ENCODE measurements around the gene AFF3.

The AFF3 gene

DNA sequence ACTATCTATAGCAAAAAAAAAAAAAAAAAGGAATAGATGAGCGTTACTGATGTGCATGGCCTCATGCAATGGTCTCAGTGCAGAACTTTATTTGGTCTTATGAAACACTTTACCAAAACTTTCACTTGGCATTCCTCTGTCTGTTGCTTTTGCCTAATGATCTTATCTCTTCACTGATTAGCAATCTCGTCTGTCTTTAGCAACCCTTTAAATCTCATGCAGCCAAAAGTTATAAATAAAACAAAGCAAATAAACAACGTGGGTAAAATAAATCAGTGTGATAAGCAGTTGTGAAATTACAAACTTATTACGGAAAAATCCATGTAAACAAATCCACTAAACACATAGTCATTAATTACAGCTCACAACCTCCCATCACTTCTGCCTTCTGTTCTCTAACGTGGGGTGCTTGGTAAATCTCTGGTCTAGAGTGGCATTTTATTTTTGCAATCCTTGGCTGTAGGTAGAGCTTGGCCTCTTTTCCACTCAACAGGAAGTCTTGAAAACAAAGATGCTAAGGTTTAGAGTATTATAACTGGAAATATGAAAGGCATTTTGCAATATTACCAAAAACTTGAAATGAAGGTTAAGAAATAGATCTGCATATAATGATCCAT is 288.0 kb downstream of the AFF3 start:
- Histone ChIP-seq H2BK12ac (ENCODE audit: low read length in 2 of 2) (no peak overlapping the region), H2BK15ac (ENCODE audit: low read depth, poor library complexity, severe bottlenecking) (no peak overlapping the region), H3K4me3 (ENCODE audit: insufficient read depth in 1 of 2, low read depth in 1 of 2, low read length in 2 of 2) (no peak overlapping the region), H3K18ac (ENCODE audit: low read depth in 1 of 2, low read length in 2 of 2) (no peak overlapping the region), H2AFZ (ENCODE audit: low read depth, low read length) (no peak overlapping the region), H3K79me1 (replicated peaks; ENCODE audit: low read length, poor library complexity, severe bottlenecking) (peaks cover 6% of the 10 kb centered on the region), H4K8ac (ENCODE audit: low read length) (no peak overlapping the region), H3K36me3 (ENCODE audit: control insufficient read depth in 1 of 2, insufficient read depth in 2 of 2, low read depth in 1 of 2, low read length in 2 of 2) (no peaks in the 10 kb centered on the region), H3K9me3 (ENCODE audit: control insufficient read depth, low read length) (no peaks in the 10 kb centered on the region), H2BK5ac (ENCODE audit: low read depth, low read length, poor library complexity, severe bottlenecking) (no peak overlapping the region), H3K4me2 (ENCODE audit: low read length, poor library complexity, severe bottlenecking) (no peak overlapping the region), H3K4ac (ENCODE audit: low read depth in 1 of 2, low read length in 2 of 2) (no peak overlapping the region), H4K91ac (ENCODE audit: low read length) (no peak overlapping the region), H3K9ac (ENCODE audit: low read length) (no peak overlapping the region), H3K23ac (ENCODE audit: low read length in 2 of 2) (no peak overlapping the region), H2AK5ac (ENCODE audit: low read length, severe bottlenecking) (no peak overlapping the region), H2BK120ac (ENCODE audit: low read depth, low read length) (no peak overlapping the region), H3K27ac (ENCODE audit: low read length, poor library complexity, severe bottlenecking) (no peak overlapping the region), H3K4me1 (ENCODE audit: control insufficient read depth, insufficient read depth, low read depth, low read length) (peaks cover 4% of the 10 kb centered on the region), H3K27me3 (ENCODE audit: control insufficient read depth in 1 of 2, insufficient read depth in 1 of 2, low read length in 2 of 2) (peaks cover 0 to 21% of the 10 kb centered on the region in 2 experiments), H3K14ac (ENCODE audit: low read length in 2 of 2) (no peak overlapping the region)
- DNase-seq: peak; percentile 74
- 38% methylated on average over 1 of the region's 5 CpGs for WGBS

DNA sequence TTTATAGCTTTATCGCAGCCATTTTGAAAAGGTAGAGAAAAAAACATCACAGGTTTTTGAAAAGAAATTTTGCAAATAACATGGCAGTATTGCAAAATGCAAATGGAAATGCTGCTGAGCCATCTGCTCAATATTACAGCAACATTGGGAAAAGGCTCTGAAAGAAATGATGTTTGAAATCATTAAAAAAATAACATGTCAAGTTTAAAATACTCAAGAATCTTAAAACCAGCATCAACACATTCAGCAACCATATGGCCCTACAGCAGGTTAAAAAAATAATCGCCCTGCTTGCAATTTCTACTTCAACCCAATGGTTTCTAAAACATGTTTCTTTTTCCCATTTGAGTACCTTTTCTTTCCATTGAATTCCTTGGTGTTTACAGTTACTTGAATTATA is 289.4 kb downstream of the AFF3 start:
- Histone ChIP-seq H3K4ac (ENCODE audit: low read depth in 1 of 2, low read length in 2 of 2) (no peak overlapping the region), H4K8ac (ENCODE audit: low read length) (no peak overlapping the region), H2BK120ac (ENCODE audit: low read depth, low read length) (no peak overlapping the region), H2BK12ac (ENCODE audit: low read length in 2 of 2) (no peak overlapping the region), H2BK5ac (ENCODE audit: low read depth, low read length, poor library complexity, severe bottlenecking) (no peak overlapping the region), H2AFZ (ENCODE audit: low read depth, low read length) (no peak overlapping the region), H4K91ac (ENCODE audit: low read length) (no peak overlapping the region), H2BK15ac (ENCODE audit: low read depth, poor library complexity, severe bottlenecking) (no peak overlapping the region), H3K4me3 (ENCODE audit: insufficient read depth in 1 of 2, low read depth in 1 of 2, low read length in 2 of 2) (no peak overlapping the region), H3K27me3 (ENCODE audit: control insufficient read depth in 1 of 2, insufficient read depth in 1 of 2, low read length in 2 of 2) (peaks cover 0 to 25% of the 10 kb centered on the region in 2 experiments), H3K4me2 (ENCODE audit: low read length, poor library complexity, severe bottlenecking) (no peak overlapping the region), H3K23ac (ENCODE audit: low read length in 2 of 2) (no peak overlapping the region), H3K18ac (ENCODE audit: low read depth in 1 of 2, low read length in 2 of 2) (no peak overlapping the region), H3K4me1 (ENCODE audit: control insufficient read depth, insufficient read depth, low read depth, low read length) (peaks cover 9% of the 10 kb centered on the region), H3K79me1 (replicated peaks; ENCODE audit: low read length, poor library complexity, severe bottlenecking) (peaks cover 5% of the 10 kb centered on the region), H3K14ac (ENCODE audit: low read length in 2 of 2) (no peak overlapping the region), H3K9ac (ENCODE audit: low read length) (no peak overlapping the region), H3K36me3 (ENCODE audit: control insufficient read depth in 1 of 2, insufficient read depth in 2 of 2, low read depth in 1 of 2, low read length in 2 of 2) (no peaks in the 10 kb centered on the region), H3K9me3 (ENCODE audit: control insufficient read depth, low read length) (no peaks in the 10 kb centered on the region), H3K27ac (ENCODE audit: low read length, poor library complexity, severe bottlenecking) (no peak overlapping the region), H2AK5ac (ENCODE audit: low read length, severe bottlenecking) (no peak overlapping the region)
- DNase-seq: no peak
- 100% methylated on average over 1 of the region's 2 CpGs for WGBS

DNA sequence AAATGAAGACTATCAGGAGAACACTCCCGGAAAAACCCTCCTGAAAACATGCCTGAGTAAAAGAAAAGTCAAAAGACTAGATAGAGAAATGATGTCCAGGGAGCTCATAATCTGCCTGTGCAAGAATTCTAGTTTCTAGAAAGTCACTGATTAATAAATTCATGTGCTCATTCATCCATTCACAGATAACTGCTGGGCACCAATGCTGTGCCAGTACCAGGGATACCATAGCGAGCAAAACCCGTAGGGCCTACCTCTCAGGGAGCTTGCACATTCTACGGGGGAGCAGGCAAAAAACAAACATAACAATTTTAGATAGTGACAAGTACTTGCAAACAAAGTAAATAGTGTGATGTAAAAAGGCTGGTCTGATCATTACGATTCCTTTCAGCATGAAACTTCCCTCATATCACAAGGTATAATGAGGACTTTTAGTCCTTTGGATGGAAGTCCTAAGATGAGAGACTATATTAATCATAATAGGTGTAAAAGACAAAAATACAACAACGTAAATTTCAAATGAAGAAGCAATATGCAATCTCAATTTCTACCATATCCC is 289.9 kb downstream of the AFF3 start:
- WGBS: 96% methylated on average over 2 of the region's 6 CpGs
- Histone ChIP-seq H3K4me3 (ENCODE audit: insufficient read depth in 1 of 2, low read depth in 1 of 2, low read length in 2 of 2) (no peak overlapping the region), H3K18ac (ENCODE audit: low read depth in 1 of 2, low read length in 2 of 2) (peak overlapping the region; percentile 61 to 77), H3K4me2 (ENCODE audit: low read length, poor library complexity, severe bottlenecking) (peak overlapping the region; percentile 16), H2BK120ac (ENCODE audit: low read depth, low read length) (peak overlapping the region; percentile 73), H4K91ac (ENCODE audit: low read length) (no peak overlapping the region), H3K79me1 (replicated peaks; ENCODE audit: low read length, poor library complexity, severe bottlenecking) (peaks cover 5% of the 10 kb centered on the region), H3K27ac (ENCODE audit: low read length, poor library complexity, severe bottlenecking) (peak overlapping the region; percentile 95), H3K27me3 (ENCODE audit: control insufficient read depth in 1 of 2, insufficient read depth in 1 of 2, low read length in 2 of 2) (peaks cover 0 to 20% of the 10 kb centered on the region in 2 experiments), H3K23ac (ENCODE audit: low read length in 2 of 2) (no peak overlapping the region), H2BK12ac (ENCODE audit: low read length in 2 of 2) (peak overlapping the region; percentile 82 to 92), H2AK5ac (ENCODE audit: low read length, severe bottlenecking) (no peak overlapping the region), H2AFZ (ENCODE audit: low read depth, low read length) (no peak overlapping the region), H4K8ac (ENCODE audit: low read length) (peak overlapping the region; percentile 69), H3K36me3 (ENCODE audit: control insufficient read depth in 1 of 2, insufficient read depth in 2 of 2, low read depth in 1 of 2, low read length in 2 of 2) (no peaks in the 10 kb centered on the region), H2BK15ac (ENCODE audit: low read depth, poor library complexity, severe bottlenecking) (no peak overlapping the region), H2BK5ac (ENCODE audit: low read depth, low read length, poor library complexity, severe bottlenecking) (peak overlapping the region; percentile 87), H3K9me3 (ENCODE audit: control insufficient read depth, low read length) (no peaks in the 10 kb centered on the region), H3K9ac (ENCODE audit: low read length) (no peak overlapping the region), H3K14ac (ENCODE audit: low read length in 2 of 2) (peak overlapping the region in 1 of 2 experiments; percentile 46), H3K4ac (ENCODE audit: low read depth in 1 of 2, low read length in 2 of 2) (peak overlapping the region in 1 of 2 experiments; percentile 79), H3K4me1 (ENCODE audit: control insufficient read depth, insufficient read depth, low read depth, low read length) (peaks cover 9% of the 10 kb centered on the region)
- DNase-seq: no peak

DNA sequence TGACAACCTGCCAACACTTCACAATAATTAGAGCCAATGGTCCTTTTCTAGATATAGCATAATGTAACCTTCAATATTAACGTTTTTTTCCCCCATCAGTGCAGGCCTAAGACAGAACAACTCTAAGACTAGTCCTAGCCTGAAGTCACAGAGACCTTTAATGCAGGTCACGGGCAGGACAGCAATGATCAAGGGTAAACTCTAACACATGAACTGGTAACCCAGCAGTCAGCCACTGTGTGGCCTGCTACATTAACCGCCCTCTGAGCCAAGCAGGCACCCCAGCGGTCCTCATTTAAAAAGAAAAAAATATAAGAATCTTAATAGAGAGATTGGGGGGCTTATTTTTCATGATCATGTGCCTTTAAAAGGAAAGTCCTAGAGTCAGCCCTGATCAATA is 290.6 kb downstream of the AFF3 start:
- Histone ChIP-seq H3K36me3 (ENCODE audit: control insufficient read depth in 1 of 2, insufficient read depth in 2 of 2, low read depth in 1 of 2, low read length in 2 of 2) (no peaks in the 10 kb centered on the region), H3K9me3 (ENCODE audit: control insufficient read depth, low read length) (no peaks in the 10 kb centered on the region), H4K91ac (ENCODE audit: low read length) (no peak overlapping the region), H2AK5ac (ENCODE audit: low read length, severe bottlenecking) (peak overlapping the region; percentile 99), H3K27ac (ENCODE audit: low read length, poor library complexity, severe bottlenecking) (peak overlapping the region; percentile 95), H2BK12ac (ENCODE audit: low read length in 2 of 2) (peak overlapping the region; percentile 65 to 83), H2BK5ac (ENCODE audit: low read depth, low read length, poor library complexity, severe bottlenecking) (peak overlapping the region; percentile 87), H3K4ac (ENCODE audit: low read depth in 1 of 2, low read length in 2 of 2) (peak overlapping the region; percentile 17 to 39), H3K23ac (ENCODE audit: low read length in 2 of 2) (no peak overlapping the region), H3K14ac (ENCODE audit: low read length in 2 of 2) (no peak overlapping the region), H3K18ac (ENCODE audit: low read depth in 1 of 2, low read length in 2 of 2) (peak overlapping the region in 1 of 2 experiments; percentile 28), H3K79me1 (replicated peaks; ENCODE audit: low read length, poor library complexity, severe bottlenecking) (peaks cover 7% of the 10 kb centered on the region), H2BK120ac (ENCODE audit: low read depth, low read length) (no peak overlapping the region), H3K4me1 (ENCODE audit: control insufficient read depth, insufficient read depth, low read depth, low read length) (peaks cover 9% of the 10 kb centered on the region), H4K8ac (ENCODE audit: low read length) (no peak overlapping the region), H2AFZ (ENCODE audit: low read depth, low read length) (no peak overlapping the region), H3K4me2 (ENCODE audit: low read length, poor library complexity, severe bottlenecking) (no peak overlapping the region), H3K9ac (ENCODE audit: low read length) (no peak overlapping the region), H3K4me3 (ENCODE audit: insufficient read depth in 1 of 2, low read depth in 1 of 2, low read length in 2 of 2) (no peak overlapping the region), H2BK15ac (ENCODE audit: low read depth, poor library complexity, severe bottlenecking) (no peak overlapping the region), H3K27me3 (ENCODE audit: control insufficient read depth in 1 of 2, insufficient read depth in 1 of 2, low read length in 2 of 2) (peaks cover 0 to 19% of the 10 kb centered on the region in 2 experiments)
- no peak for DNase-seq
- WGBS: 97% methylated on average over 4 of the region's 4 CpGs

All from mesenchymal stem cell (in vitro differentiated cells and primary cell).